Esophagus mucosa (tissue), 1 donor: ENCODE results near the gene ZNF385C. TPM values are rescaled to one million over a fixed set of nuclear protein-coding genes. Genes with fewer than 3 reads are reported as not detected.
A peak's percentile ranks its signal among the peaks of the same experiment; 100 is the strongest.

Experiments used
- ATAC-seq: fragments of 200-7000 bp; cut with Tn5 transposase; one replicate; pipeline ENCODE4 v1.9.1; 2020
- total RNA-seq: library from RNA; stranded (reverse); gene quantifications from one replicate; pipeline ENCODE4 v1.2.4, GENCODE V29; 2023
- donor health status: DM: yes; HTN: yes; CAD: no.

Gene ZNF385C
- total RNA-seq, 1 donor from 2014 or later = 0.44 TPM

DNA sequence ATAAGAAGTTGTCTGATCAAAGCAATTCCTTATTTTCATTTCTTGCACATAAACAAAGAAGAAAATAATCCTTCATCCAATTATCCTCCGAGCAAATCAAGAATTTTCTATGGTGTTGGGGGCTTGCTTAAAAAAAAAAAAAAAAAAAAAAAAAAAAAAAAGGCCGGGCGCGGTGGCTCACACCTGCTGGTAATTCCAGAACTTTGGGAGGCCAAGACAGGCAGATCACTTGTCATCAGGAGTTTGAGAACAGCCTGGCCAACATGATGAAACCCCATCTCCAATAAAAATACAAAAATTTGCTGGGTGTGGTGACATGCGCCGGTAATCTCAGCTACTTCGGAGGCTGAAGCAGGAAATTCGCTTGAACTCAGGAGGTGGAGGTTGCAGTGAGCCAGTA lies 112.4 kb downstream of the ZNF385C start:
- ATAC-seq = no peak

DNA sequence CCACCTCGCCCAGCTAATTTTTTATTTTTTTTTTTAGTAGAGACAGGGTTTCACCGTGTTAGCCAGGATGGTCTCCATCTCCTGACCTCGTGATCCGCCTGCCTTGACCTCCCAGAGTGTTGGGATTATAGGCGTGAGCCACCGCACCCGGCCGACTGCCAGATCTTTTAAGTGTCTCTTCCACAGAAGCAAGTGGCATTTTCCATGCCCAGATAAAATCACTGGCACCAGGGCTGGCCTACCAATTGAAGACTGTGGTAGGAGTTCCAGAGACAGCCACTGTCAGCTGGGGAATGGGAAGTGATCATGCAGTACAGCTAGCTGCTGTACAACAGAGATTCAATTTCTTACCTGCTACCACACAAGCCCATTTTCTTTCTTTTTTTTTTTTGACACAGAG lies 113.8 kb downstream of the ZNF385C start:
- ATAC-seq = no peak

- ATAC-seq = peak; percentile 49
Observed at GRCh38 chr17:41982026-41982760, 116.1 kb downstream of the ZNF385C start.

- ATAC-seq = peak; percentile 52
Observed at GRCh38 chr17:41977991-41978390, 120.3 kb downstream of the ZNF385C start.

DNA sequence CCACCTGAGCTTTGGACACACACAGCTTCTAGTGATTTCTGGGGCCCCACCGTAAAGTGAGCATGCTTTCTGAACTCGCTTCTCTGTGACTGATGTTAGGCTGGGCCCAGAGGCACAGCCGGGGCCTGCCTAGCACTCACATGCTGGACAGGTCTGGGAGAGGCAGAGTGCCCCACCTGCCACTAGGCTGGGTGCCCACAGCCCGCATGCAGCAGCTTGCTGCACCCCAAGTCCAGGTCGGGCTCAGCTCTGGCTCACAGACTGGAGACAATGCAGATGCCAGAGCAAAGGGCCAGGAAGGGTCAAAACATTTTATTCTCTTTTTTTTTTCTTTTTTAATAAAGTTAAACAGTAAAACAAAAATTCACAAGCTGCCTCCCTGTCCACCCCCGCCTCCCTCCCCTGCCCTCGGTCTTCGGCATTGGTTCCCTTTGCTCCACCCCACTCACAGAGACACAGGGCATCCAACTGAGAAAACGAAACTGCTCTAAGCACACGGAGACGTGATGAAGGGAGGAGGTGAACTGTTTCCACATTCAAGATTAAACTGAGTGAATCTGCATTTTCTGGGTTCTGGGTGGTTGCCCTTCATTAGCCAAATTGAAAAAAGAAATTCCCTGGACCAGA lies 122.0 kb downstream of the ZNF385C start:
- peak; percentile 79 for ATAC-seq

Other genes starting within 250 kb of the ZNF385C start
- 6.8 TPM for gene KLHL11, start 233.1 kb downstream of the ZNF385C start, total RNA-seq
- gene ACLY, start 179.5 kb downstream of the ZNF385C start, total RNA-seq = 161 TPM
- not detected for gene ODAD4, start 167.9 kb downstream of the ZNF385C start, total RNA-seq
- 89.9 TPM for gene CNP, start 131.7 kb downstream of the ZNF385C start, total RNA-seq
- gene DNAJC7, start 81.0 kb downstream of the ZNF385C start, total RNA-seq = 75.5 TPM
- 30.3 TPM for gene NKIRAS2, start 78.4 kb downstream of the ZNF385C start, total RNA-seq
- 0.48 TPM for gene C17orf113, start 47.9 kb downstream of the ZNF385C start, total RNA-seq
- gene DHX58, start 14.2 kb upstream of the ZNF385C start, total RNA-seq = 6.3 TPM
- 20.8 TPM for gene KAT2A, start 22.9 kb upstream of the ZNF385C start, total RNA-seq
- gene HSPB9, start 24.3 kb upstream of the ZNF385C start, total RNA-seq = not detected
- gene RAB5C, start 56.5 kb upstream of the ZNF385C start, total RNA-seq = 63.8 TPM
- not detected for gene KCNH4, start 82.7 kb upstream of the ZNF385C start, total RNA-seq
- not detected for gene HCRT, start 87.0 kb upstream of the ZNF385C start, total RNA-seq
- gene GHDC, start 96.0 kb upstream of the ZNF385C start, total RNA-seq = 9.0 TPM
- gene STAT5B, start 177.9 kb upstream of the ZNF385C start, total RNA-seq = 18.1 TPM
- gene STAT5A, start 190.0 kb upstream of the ZNF385C start, total RNA-seq = 6.9 TPM